Amniotic stem cell (primary cell): Measurements from ENCODE around the gene FAM83B.
"Not testable (repeated sequence)": the region's sequence is repeated elsewhere in the genome, so short reads cannot be mapped to it uniquely, and the experiment has no call there.

Experiments used
- DNase-seq: peaks from one replicate; lab custom pipeline; 2025; lab: John Stamatoyannopoulos, UW

Gene FAM83B

DNA sequence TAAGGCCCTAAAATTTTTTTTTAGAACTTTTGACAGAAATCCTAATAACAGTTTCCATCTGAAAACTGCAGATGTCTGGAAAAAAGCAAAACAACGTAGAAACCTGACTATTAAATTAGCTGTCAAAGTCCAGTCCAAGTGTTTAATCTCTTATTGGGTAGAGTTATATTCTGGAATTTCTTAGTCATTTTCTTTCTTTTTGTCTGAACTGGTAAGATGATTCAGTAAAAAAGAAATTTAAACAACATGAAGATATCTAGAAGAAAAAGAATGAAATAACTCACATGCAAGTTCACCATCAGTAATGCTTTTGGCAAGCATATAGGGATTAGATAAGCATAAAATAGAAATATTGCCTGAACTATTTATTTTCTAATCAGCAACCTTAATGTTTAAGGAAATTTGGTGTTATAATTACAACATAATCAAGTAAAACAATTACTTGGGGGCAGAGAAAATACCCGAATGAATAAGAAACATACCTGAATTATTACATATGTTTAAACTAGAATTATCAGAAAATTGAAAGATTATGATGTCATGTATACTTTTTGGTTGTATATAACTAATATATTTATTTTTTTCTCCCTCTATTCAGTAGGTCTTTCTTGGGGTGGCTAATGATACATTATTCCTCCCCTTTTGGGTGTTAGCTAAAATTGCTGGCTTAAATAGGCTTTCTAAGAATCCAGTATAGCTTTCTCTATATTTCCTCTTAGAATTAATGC lies 51.1 kb downstream of the FAM83B start:
- peak; percentile 21 for DNase-seq

DNA sequence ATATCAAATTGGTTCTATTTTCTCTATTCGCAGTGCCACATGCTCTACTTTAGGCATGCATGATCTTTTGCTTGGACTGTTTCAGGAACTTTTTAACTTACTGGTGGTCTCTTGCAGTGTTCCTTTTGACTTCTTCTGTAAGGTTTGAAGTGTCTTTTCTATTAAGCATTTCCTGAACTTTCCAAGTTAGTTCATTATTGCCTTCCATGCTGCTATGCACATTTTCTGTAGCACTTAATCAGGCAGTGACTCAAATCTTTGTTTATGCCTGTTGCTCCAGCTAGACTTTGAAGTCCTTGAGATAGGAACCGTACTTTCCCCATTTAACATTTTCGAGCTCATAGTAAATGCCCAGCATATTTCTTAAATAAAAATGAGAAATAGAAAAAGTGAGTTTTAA lies 52.2 kb downstream of the FAM83B start:
- DNase-seq = no peak

DNA sequence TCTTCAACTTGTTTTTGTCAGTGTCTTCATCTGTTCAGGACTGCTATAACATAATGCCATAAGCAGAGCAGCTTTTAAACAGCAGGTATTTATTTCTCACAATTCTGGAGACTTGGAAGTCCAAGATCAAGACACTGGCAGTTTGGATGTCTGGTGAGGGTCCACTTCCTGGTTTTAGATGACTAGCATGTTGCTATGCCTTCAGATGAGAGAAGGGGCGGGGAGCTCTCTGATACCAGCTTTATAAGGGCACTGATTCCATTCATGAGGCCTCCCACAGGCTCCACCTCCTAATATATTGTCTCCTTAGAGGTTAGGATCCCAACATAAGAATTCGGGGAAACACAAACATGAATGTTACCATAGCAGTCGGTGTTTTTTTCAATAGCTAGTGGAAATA lies 52.9 kb downstream of the FAM83B start:
- no peak for DNase-seq

DNA sequence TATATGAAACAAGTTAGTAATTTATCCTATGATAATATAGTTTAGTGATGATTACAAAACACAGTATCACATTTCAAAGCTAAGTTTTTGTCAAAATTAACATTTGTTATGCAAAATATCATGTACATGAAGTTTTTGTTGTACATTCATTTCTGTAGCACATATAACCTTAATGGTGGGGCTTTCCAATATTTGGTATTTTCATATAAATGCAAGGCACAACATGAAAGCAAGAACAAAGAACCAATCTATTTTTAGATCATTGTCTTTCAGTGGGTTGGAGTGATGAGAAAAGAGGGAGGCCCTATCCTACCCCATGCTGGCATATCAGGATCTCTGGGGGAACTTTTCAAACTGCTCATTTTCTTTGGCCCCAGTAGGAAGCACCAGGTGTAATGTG lies 53.4 kb downstream of the FAM83B start:
- no peak for DNase-seq

DNA sequence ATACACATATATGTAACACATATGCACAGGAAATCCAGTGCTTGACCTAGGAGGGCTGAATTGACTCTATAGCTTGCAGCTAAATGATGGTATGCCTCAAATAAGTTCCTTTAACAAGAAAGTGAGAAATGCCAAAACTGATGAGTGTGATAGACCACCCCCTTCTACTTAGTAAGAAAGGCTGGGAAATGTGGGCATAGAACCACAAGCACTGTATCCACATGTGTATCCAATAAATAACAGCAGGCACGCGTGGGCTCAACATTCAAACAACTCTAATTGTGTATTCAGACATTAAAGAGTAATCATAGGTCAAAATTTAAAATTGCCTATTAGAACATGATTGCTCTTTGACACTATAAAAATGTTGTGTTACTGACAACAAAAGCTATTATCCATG lies 54.1 kb downstream of the FAM83B start:
- no peak for DNase-seq

DNA sequence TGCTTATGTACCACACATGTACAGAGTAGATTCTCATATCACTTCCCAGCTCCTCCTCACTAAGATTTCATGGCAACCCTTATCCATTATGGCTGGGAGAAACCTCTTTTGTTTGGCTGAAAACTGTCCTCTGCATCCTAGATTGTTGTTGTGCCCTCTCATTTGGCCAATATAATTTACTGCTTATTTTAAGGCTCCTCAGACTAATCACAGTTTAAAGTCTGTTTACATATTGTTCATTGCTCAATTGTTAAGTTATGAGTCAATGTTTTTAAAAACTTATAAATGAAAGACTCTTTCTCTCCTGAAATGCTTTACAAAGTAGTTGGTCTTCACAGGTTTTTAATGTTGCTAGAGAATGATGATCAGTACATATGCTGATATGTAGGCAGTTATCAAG lies 57.3 kb downstream of the FAM83B start:
- DNase-seq = no peak

DNA sequence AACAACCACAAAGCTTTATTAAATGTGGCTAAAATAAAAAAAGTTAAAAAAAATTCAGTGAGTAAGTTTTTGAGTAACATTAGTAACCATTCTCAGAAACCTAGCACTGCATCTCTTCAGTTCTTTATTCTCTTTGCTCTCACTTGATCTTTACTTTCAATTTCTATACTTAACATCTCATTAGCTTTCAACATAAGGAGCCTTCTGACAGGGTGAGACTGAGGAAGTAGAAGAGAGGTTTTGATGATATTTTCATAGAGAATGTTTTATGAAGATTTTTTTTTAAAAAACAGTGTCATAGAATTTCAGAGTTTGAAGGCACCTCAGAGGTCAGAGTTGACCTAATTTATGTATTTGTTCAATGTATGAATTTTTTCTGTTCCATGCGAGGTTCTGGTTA lies 60.8 kb downstream of the FAM83B start:
- DNase-seq = no peak

DNA sequence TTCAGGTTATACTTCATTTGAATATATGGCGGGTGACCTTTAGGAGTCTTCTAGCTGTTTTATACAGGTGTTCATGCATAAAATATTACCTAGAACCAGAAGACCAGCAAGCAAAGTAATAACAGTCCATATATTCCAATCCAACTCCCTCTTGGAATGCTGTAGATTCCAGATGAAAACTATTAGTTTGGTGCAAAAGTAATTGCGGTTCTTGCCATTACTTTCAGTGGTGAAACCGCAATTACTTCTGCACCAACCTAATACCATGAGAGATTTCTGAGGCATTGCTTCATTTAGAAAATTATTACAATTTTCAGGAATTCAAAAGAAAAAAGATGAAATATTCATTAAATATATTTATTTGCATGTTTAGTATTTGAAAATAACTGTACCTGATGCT lies 62.6 kb downstream of the FAM83B start:
- DNase-seq = no peak

DNA sequence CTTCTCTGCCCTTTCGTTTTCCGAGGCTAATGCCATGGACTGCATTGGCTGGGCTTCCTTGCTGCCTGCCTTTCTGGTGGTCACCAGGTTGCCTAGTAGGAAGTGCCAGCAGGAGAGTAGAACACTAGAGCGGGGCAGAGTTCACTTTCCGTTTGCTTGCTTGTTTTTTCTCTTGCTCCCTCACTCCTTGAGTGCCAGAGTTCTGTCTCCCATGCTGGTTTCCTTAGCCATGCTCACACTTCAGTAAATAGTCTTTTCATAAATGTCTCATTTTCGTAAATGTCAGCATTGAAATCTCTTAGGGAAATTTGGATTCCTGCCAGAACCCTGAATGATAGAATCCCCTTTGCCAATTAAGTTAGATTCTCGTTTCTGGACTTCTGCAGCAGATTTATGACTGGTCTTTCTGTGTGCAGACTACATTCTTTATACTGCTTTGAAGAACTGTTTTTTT lies 63.9 kb downstream of the FAM83B start:
- DNase-seq = no peak

DNA sequence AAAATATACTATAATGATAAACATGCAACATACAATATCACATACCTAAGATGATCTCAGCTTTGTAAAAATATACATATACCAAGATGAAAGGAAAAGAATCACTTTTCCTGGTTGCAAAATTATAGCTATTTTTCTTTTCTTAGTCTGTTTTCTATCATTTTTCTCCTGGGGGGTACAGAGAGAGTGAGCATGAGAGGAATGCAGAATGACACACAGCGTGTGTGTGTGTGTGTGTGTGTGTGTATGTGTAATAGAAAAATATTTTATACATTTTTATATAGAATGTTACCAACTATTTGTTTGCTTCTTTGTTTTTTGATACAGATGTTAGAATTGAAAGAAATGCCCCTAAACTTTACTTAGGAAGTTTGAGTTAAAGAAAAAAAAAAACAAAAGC lies 64.3 kb downstream of the FAM83B start:
- DNase-seq = no peak

DNA sequence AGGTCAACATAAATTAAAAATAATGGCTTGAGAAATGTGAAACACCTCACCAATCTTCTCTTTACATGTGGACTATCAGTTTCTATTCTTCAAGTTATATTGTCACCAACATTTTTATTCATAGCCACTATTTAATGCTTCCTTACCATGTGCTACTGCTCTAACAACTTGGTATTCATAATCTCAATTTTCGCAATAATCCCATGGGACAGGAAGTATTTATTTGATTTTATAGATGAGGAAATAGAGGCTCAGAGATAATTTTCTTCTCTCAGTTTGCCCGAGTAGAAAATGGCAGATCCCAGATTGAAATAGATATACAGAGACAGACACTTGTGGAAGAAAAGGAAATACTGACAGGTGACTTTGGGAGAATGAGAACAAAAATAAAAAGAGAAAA lies 66.6 kb downstream of the FAM83B start:
- DNase-seq = no peak

DNA sequence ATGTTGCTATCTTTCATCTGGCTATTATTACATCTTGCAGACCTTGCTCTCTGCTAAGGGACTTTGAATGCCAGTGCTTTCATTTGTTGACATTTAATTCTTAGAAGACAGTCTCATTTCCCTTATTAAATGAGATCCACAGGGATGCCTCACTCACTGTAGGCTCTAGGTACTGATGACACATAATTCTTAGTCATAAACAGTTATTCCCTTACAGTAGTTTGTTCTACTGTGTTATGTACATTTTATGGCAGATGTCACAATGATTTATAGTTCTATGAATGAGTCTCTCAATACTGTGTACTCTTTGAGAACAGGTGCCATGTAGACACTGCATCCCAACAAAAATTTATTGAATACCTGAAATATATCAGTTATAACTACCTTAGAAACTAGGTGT lies 70.3 kb downstream of the FAM83B start:
- no peak for DNase-seq

DNA sequence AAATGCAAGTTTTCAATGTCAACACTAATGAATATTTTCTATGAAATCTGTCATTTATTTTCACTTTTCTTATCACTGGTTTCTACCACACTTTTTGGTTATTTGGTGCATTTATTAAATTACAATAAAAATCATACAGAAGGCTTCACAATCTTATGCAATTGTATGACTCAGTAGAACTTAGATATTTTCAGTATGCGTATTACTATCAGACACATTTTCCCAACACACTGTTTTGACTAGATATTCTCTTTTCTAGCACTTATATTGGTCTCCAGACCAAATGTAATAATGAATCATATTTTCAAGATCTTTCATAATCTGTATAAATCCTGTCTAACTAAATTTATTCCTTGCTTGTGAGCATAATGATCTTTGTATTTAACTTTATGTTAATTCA lies 74.1 kb downstream of the FAM83B start:
- no peak for DNase-seq

DNA sequence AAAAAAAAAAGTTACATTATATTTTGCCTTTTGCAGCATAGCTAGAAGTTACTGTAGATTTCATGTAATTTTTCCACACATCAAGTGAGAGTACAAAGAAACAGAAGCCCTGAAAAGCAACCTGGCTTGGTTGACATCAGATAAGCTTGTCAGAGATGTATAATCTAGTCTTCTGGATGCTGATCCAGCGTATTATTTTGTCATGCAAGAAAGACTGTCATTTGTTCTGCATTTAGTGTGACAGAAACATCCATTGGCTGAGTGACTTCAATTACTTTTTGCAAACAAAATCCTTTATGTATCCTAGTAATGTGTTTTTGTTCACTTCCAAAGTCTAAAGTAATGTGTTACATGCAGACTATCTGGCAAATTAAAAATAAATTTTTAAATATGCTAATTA lies 75.3 kb downstream of the FAM83B start:
- DNase-seq = no peak

DNA sequence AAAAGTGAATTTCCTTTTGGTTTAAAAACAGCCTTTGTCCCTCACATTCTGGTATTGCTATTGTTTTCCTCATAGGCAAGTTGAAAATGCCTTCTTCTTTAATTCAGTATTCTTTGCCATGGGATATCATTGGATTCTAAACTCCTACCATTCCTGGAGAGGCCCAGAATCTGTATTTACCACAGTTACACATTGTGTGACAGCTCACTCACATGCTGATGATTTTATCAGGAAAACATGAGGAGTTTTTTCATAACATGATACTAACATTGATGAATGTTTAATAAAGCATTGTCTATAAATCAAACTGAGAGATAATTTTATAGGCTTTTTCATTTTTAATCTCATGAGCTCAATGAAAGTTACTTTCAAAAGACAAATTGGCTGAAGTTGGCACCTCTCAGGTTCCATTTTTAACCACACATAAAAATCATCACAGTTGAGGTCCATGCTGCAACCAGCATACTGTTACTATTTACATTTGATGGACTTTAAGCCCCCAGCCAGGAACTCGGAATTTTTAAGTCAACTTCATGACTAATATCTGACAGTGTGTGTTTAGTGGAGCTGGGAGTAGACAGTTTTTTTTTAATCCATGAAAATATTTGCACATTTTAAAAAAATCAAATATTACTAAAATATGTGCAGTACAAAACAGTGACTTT lies 82.8 kb downstream of the FAM83B start:
- no peak for DNase-seq

DNA sequence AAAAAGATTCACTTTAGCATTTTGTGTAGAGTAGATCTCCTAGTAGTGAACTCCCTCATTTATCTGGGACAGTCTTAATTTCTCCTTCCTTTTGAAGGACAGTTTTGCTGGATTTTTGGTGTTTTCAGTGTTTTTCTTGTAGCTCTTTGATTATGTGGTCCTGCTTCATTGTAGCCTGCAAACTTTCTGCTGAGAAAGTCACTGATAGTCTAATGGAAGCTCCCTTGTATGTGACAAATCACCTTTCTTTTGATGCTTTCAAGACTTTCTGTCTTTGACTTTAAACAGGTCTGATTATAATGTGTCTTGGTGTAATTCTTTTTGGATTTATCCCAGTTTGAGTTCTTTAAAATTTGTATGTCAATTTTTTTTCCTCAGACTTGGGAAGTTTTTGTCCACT lies 86.1 kb downstream of the FAM83B start:
- DNase-seq = no peak

DNA sequence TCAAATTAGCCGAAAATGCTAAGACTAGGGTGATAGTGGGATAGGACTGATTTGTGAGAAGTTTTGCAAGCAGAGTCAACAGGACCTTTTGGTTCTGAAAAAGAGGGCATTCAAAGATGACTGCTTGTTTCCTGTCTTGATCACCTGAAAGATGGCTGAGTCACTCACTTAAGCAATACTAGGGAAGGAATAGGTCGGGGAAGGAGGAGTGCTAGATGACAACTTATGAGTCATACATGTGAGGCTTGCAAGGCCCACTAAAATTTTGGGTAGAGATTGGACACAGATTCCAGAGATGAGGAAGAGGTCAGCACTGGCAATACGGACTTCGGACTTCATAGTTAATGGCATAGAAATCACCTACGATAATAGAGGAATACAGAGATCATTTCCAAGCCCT lies 89.2 kb downstream of the FAM83B start:
- DNase-seq = no peak

DNA sequence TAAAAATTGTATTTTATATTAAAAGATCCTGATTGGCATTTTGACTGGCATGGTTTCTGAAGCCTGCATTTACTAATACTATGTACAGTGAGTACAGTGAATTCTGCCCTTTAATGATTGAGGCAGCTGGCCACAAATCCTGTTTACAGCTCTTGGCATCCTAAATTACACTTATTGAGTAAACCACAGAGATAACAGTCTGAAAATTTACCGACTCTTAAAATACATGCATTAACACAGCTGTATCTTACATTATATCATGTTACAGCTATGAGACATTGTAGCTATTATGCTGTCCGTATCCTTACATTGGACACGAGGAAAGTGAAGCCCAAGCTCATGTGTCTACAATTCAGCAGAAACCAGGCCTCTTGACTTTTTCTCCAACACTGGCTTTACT lies 90.8 kb downstream of the FAM83B start:
- DNase-seq = no peak

DNA sequence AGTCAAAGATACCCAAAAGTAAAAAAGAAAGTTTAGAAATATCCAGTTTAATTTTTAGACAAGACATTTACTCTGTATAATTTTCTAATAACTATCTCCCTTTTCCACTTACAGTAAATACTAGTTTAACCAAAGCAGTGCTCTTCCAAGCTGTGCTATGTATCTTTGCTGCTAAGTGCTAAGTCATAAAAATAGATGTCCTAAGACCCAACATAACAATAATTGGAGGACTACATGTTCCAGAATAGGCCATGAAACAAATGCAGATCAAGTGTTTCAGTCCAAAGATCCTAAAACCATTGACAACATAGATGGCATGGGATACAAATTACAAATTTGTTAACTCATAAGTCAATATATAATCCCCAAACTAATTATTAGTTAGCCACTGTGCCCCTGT lies 111.1 kb downstream of the FAM83B start:
- no peak for DNase-seq

DNA sequence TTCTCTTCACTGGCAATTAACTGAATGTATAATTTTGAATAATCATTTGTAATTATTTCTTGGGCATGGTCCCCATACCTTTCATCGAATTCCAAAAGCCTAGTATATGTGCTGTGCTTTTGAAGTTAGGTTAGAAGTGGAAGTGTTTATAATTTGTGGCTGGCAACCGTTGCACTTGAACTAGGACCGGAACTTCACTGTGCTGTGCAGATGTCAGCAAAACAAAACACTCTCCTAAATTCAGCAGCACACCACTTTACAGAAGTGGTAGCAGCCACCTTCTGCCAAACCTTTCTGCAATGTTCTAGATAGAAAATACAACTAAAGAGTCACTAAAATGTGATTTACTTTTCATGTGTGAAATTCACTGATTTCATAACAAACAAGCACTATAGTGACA lies 111.9 kb downstream of the FAM83B start:
- no peak for DNase-seq

DNA sequence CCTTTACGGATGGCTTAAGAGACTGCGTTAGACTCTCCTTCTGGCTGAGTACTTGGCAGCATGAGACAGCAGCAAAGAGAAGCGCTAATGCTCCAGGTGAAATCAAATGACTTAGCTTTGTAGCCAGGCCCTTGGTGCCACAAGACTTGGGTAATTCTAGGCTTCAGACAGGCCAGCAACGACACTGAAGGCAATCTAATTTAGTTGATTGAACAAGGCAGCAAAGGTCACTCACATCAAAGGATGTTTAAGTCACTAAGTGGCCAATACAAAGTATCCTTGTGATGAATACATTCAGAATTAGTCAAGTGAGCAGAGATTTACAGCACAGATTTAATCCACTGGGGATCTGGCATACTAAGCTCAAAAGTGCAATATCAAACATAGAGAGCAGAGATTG lies 113.2 kb downstream of the FAM83B start:
- DNase-seq = no peak

DNA sequence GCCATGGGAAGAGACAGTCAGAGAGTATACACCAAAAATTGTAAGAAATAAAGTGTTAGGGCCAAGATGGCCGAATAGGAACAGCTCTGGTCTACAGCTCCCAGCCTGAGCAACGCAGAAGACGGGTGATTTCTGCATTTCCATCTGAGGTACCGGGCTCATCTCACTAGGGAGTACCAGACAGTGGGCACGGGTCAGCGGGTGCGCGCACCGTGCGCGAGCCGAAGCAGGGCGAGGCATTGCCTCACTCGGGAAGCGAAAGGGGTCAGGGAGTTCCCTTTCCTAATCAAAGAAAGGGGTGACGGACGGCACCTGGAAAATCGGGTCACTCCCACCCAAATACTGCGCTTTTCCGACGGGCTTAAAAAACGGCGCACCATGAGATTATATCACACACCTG lies 114.8 kb downstream of the FAM83B start:
- not testable (repeated sequence) for DNase-seq

DNA sequence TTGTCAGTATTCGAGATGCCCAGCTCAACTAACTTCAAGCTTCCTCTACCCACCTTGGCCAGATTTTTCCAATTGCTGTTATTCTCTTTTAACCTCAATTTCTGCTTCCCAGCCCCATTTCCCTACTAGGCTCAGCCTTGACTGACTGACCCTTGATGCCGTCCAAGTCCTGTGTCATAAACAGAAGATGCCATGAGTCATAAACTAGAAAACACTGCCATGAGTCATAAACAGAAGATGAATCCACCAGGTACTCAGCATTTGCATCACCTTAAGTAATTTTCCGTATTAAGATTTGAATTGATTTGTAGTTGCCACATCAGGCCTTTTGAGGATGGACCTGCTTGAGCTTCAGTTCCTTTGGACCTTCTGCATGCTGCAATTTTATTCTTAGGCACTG lies 123.8 kb downstream of the FAM83B start:
- DNase-seq = no peak

DNA sequence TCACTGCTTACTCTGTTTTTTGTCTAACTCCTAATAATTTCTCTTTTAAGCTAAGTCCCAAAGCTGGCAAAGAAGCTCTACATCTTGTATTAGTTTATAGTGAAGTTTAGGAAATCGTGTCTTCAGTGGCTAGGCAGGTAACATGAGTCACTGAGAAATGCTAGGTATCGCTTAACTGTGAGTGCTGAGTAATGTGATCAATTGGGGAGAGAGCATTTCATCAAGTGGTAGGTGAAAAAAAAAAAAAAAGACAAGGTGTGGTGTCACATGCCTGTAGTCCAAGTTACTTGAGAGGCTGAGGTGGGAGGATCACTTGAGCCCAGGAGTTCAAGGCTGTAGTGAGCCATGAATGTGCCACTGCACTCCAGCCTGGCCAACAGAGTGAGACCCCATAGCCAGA lies 125.3 kb downstream of the FAM83B start:
- DNase-seq = no peak
